MM.1S (cell line): ENCODE measurements around the gene RCHY1.
A peak's percentile ranks its signal among the peaks of the same experiment; 100 is the strongest.
"Not testable (repeated sequence)": the region's sequence is repeated elsewhere in the genome, so short reads cannot be mapped to it uniquely, and the experiment has no call there.

Experiments
- DNase-seq: peaks from one replicate; pipeline ENCODE4 v3.0.0-alpha.2; 2015
- H2AFZ ChIP-seq: fragments of 300-600 bp; sonication (generic); 2 replicates; pipeline ENCODE4 v1.6.0; 2016; ENCODE audit warnings: antibody characterized with exemption, low read length
- H3F3A ChIP-seq: fragments of 300-600 bp; sonication (generic); 2 replicates; pipeline ENCODE4 v1.6.1; 2016; ENCODE audit warnings: mild to moderate bottlenecking, antibody characterized with exemption, low read length, moderate library complexity, mixed read lengths; ENCODE audit not compliant: insufficient read depth
- H3K27ac ChIP-seq: fragments of 300-600 bp; sonication (generic); 2 replicates; pipeline ENCODE4 v1.5.1; 2016; ENCODE audit warnings: mild to moderate bottlenecking, low read length
- H3K27me3 ChIP-seq: fragments of 300-600 bp; sonication (generic); replicated peaks from 2 replicates; pipeline ENCODE4 v1.6.0; 2016; ENCODE audit warnings: low read length; ENCODE audit not compliant: insufficient read depth
- H3K36me3 ChIP-seq: fragments of 300-600 bp; sonication (generic); replicated peaks from 2 replicates; pipeline ENCODE4 v1.6.1; 2016; ENCODE audit warnings: mild to moderate bottlenecking, low read length, mixed read lengths; ENCODE audit not compliant: insufficient read depth
- H3K4me1 ChIP-seq: fragments of 300-600 bp; sonication (generic); 2 replicates; pipeline ENCODE4 v1.6.1; 2016; ENCODE audit warnings: low read length, mixed read lengths
- H3K4me2 ChIP-seq: fragments of 300-600 bp; sonication (generic); 2 replicates; pipeline ENCODE4 v1.6.0; 2016; ENCODE audit warnings: low read depth, low read length
- H3K4me3 ChIP-seq: fragments of 300-600 bp; sonication (generic); 2 replicates; pipeline ENCODE4 v1.5.1; 2016; ENCODE audit warnings: low read length, mixed read lengths
- H3K79me2 ChIP-seq: fragments of 300-600 bp; sonication (generic); 2 replicates; pipeline ENCODE4 v1.6.1; 2016; ENCODE audit warnings: mixed run types, low read length, mixed read lengths
- H3K9ac ChIP-seq: fragments of 300-600 bp; sonication (generic); 2 replicates; pipeline ENCODE4 v1.6.1; 2016; ENCODE audit warnings: low read length, mixed read lengths
- H3K9me2 ChIP-seq: fragments of 300-600 bp; sonication (generic); replicated peaks from 2 replicates; pipeline ENCODE4 v1.6.1; 2016; ENCODE audit warnings: mild to moderate bottlenecking, low read length, mixed read lengths; ENCODE audit not compliant: insufficient read depth
- H3K9me3 ChIP-seq: fragments of 300-600 bp; sonication (generic); replicated peaks from 2 replicates; pipeline ENCODE4 v1.6.1; 2016; ENCODE audit warnings: mild to moderate bottlenecking, low read length, mixed read lengths; ENCODE audit not compliant: insufficient read depth
- H4K20me1 ChIP-seq: fragments of 300-600 bp; sonication (generic); 2 replicates; pipeline ENCODE4 v1.6.1; 2016; ENCODE audit warnings: mild to moderate bottlenecking, low read length, moderate library complexity, mixed read lengths; ENCODE audit not compliant: insufficient read depth
- CTCF ChIP-seq: fragments of 300-600 bp; sonication (generic); IDR thresholded peaks from 2 replicates; pipeline ENCODE4 v1.5.1; 2016; ENCODE audit warnings: antibody characterized with exemption, low read length, mixed read lengths
- EZH2 ChIP-seq: fragments of 300-600 bp; sonication (generic); optimal IDR thresholded peaks from 2 replicates; pipeline ENCODE3; 2017; ENCODE audit warnings: low read depth, mild to moderate bottlenecking, antibody characterized with exemption, low read length, mixed read lengths
- EZH2phosphoT487 ChIP-seq: fragments of 300-600 bp; sonication (generic); IDR thresholded peaks from 2 replicates; pipeline ENCODE4 v1.6.1; 2018; ENCODE audit warnings: antibody characterized with exemption, low read length

Gene RCHY1

GRCh38 chr4:75547647-75548387 lies 33.6 kb upstream of the RCHY1 start:
- H3K9me2 ChIP-seq: no peaks in the 10 kb centered on the region
- H3K9ac ChIP-seq: no peak overlapping the region
- TF ChIP-seq EZH2phosphoT487: no peak
- no peak for TF ChIP-seq CTCF
- TF ChIP-seq EZH2: no peak
- no peaks in the 10 kb centered on the region for H3K79me2 ChIP-seq
- no peaks in the 10 kb centered on the region for H3F3A ChIP-seq
- H3K9me3 ChIP-seq: no peaks in the 10 kb centered on the region
- peak; percentile 61 for DNase-seq
- no peaks in the 10 kb centered on the region for H3K27me3 ChIP-seq
- H3K36me3 ChIP-seq: no peaks in the 10 kb centered on the region
- peak overlapping the region; percentile 26; the same call in 1 of the 2 replicates for H3K27ac ChIP-seq
- H3K4me2 ChIP-seq: peak overlapping the region; percentile 24
- no peaks in the 10 kb centered on the region for H4K20me1 ChIP-seq
- no peak overlapping the region; the same call in 1 of the 2 replicates for H2AFZ ChIP-seq
- H3K4me1 ChIP-seq: 0 out of 2 replicates have a peak, but pooled peaks cover 8% of the 10 kb centered on the region
- no peak overlapping the region for H3K4me3 ChIP-seq

- no peak for TF ChIP-seq EZH2
- TF ChIP-seq CTCF: no peak
- no peak for TF ChIP-seq EZH2phosphoT487
- no peaks in the 10 kb centered on the region for H4K20me1 ChIP-seq
- H3F3A ChIP-seq: no peaks in the 10 kb centered on the region
- H3K4me2 ChIP-seq: no peak overlapping the region
- no peaks in the 10 kb centered on the region for H3K9me2 ChIP-seq
- DNase-seq: no peak
- no peak overlapping the region for H2AFZ ChIP-seq
- no peaks in the 10 kb centered on the region for H3K79me2 ChIP-seq
- H3K27ac ChIP-seq: no peak overlapping the region
- no peaks in the 10 kb centered on the region for H3K36me3 ChIP-seq
- H3K27me3 ChIP-seq: no peaks in the 10 kb centered on the region
- no peak overlapping the region for H3K4me3 ChIP-seq
- no peaks in the 10 kb centered on the region for H3K9me3 ChIP-seq
- 0 out of 2 replicates have a peak, but pooled peaks cover 8% of the 10 kb centered on the region for H3K4me1 ChIP-seq
- no peak overlapping the region for H3K9ac ChIP-seq
These were observed 31.3 kb upstream of the RCHY1 start for GRCh38 chr4:75545526-75545925.

- Histone ChIP-seq H3K4me1 (0 out of 2 replicates have a peak, but pooled peaks cover 8% of the 10 kb centered on the region), H4K20me1 (no peaks in the 10 kb centered on the region), H3K27ac (no peak overlapping the region), H3K36me3 (no peaks in the 10 kb centered on the region), H3K9ac (no peak overlapping the region), H3K79me2 (no peaks in the 10 kb centered on the region), H3F3A (no peaks in the 10 kb centered on the region), H3K4me3 (no peak overlapping the region), H3K4me2 (no peak overlapping the region), H3K27me3 (no peaks in the 10 kb centered on the region), H2AFZ (no peak overlapping the region), H3K9me2 (no peaks in the 10 kb centered on the region), H3K9me3 (no peaks in the 10 kb centered on the region)
- TF ChIP-seq EZH2: no peak
- TF ChIP-seq CTCF: no peak
- TF ChIP-seq EZH2phosphoT487: no peak
- DNase-seq: no peak
These were observed 30.7 kb upstream of the RCHY1 start for GRCh38 chr4:75544870-75545269.

- not testable (repeated sequence) for H2AFZ ChIP-seq, H3K27ac ChIP-seq, H3K79me2 ChIP-seq, H3K36me3 ChIP-seq, H3K27me3 ChIP-seq, H3K4me1 ChIP-seq, H3K4me2 ChIP-seq, H3K9me3 ChIP-seq, H3F3A ChIP-seq, H3K4me3 ChIP-seq, H3K9me2 ChIP-seq, H4K20me1 ChIP-seq, H3K9ac ChIP-seq, DNase-seq
These were observed 30.0 kb upstream of the RCHY1 start for GRCh38 chr4:75544220-75544619.
